ENCODE measurements around the gene RAMAC.

RAMAC gene

DNA sequence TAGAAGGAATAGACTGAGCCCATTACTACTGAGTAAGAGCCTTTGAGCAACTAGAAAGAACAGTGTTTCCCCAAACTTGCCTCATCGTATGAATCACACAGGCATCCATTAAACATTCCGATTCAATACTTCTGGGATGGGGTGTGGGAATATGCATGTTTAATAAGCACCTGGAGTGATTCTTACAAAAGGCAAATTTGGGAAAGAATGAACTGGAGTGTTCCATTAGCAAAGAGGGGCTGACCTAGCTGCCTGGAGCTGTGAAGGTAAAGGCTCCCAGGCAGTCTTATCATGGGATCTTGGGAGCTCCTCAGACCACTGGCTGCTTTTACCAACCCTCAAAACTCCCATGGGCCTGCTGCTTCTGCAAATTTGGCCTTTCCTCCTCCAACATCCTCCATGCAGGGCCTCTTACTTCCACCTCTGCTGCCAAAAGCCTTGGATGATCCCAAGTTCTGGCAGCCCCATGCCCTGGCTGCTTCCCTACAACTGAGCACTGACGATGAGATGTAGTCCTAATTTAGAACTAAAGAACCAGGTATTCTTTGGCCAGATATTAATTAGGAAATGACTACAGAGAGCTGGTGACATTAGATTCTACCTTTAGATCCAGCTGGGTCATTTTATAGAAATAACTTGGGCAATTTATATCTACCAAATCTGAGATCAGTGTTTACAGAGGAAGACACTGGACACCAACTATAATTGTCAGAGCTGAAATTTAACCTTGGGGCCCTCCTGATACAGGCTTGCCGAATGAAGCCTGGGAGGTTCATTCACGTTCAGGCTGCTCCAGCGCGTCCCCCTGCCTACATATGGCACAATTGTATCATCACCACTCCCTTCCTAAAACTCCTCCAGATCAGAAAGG lies 22.3 kb upstream of the RAMAC start:
- Histone ChIP-seq H3K36me3 (ENCODE audit: control insufficient read depth, low read length) (no peaks in the 10 kb centered on the region), H3K27ac (ENCODE audit: low read depth, low read length) (no peak overlapping the region), H3K4me2 (ENCODE audit: low read length) (no peak overlapping the region), H3K4me3 (ENCODE audit: low read length) (no peak overlapping the region), H3K79me2 (ENCODE audit: control insufficient read depth, low read length) (no peaks in the 10 kb centered on the region), H3K9me2 (replicated peaks; ENCODE audit: control insufficient read depth, low read length) (no peaks in the 10 kb centered on the region), H3K9me3 (ENCODE audit: control insufficient read depth, insufficient read depth, low read length) (no peaks in the 10 kb centered on the region), H3K4me1 (ENCODE audit: control insufficient read depth, low read length) (no peaks in the 10 kb centered on the region), H3K27me3 (ENCODE audit: control insufficient read depth, low read length) (no peaks in the 10 kb centered on the region), H4K20me1 (ENCODE audit: control insufficient read depth, insufficient read depth, low read depth, low read length) (no peaks in the 10 kb centered on the region), H3F3A (ENCODE audit: control insufficient read depth, insufficient read depth) (no peaks in the 10 kb centered on the region)
- TF ChIP-seq CTCF (IDR thresholded peaks at IDR 0.05; ENCODE audit: low read depth, low read length, poor library complexity, severe bottlenecking), result no peak

GRCh38 chr15:82964890-82965289 lies 21.1 kb upstream of the RAMAC start:
- no peaks in the 10 kb centered on the region for H3K4me1 ChIP-seq (ENCODE audit: control insufficient read depth, low read length)
- no peaks in the 10 kb centered on the region for H3K79me2 ChIP-seq (ENCODE audit: control insufficient read depth, low read length)
- H3F3A ChIP-seq (ENCODE audit: control insufficient read depth, insufficient read depth), result no peaks in the 10 kb centered on the region
- no peaks in the 10 kb centered on the region for H3K9me2 ChIP-seq (replicated peaks; ENCODE audit: control insufficient read depth, low read length)
- no peak overlapping the region for H3K4me3 ChIP-seq (ENCODE audit: low read length)
- H3K4me2 ChIP-seq (ENCODE audit: low read length), result no peak overlapping the region
- no peaks in the 10 kb centered on the region for H3K9me3 ChIP-seq (ENCODE audit: control insufficient read depth, insufficient read depth, low read length)
- TF ChIP-seq EZH2phosphoT487 (IDR thresholded peaks at IDR 0.05; ENCODE audit: borderline replicate concordance, low read length), result no peak
- TF ChIP-seq CTCF (IDR thresholded peaks at IDR 0.05; ENCODE audit: low read depth, low read length, poor library complexity, severe bottlenecking), result no peak
- no peak overlapping the region for H3K27ac ChIP-seq (ENCODE audit: low read depth, low read length)
- H3K27me3 ChIP-seq (ENCODE audit: control insufficient read depth, low read length), result 0 out of 2 replicates have a peak, but pooled peaks cover 4% of the 10 kb centered on the region
- H4K20me1 ChIP-seq (ENCODE audit: control insufficient read depth, insufficient read depth, low read depth, low read length), result no peaks in the 10 kb centered on the region
- H3K36me3 ChIP-seq (ENCODE audit: control insufficient read depth, low read length), result no peaks in the 10 kb centered on the region

- no peaks in the 10 kb centered on the region for H3K9me3 ChIP-seq (ENCODE audit: control insufficient read depth, insufficient read depth, low read length)
- H3F3A ChIP-seq (ENCODE audit: control insufficient read depth, insufficient read depth), result no peaks in the 10 kb centered on the region
- no peak overlapping the region for H3K27ac ChIP-seq (ENCODE audit: low read depth, low read length)
- 0 out of 2 replicates have a peak, but pooled peaks cover 4% of the 10 kb centered on the region for H3K27me3 ChIP-seq (ENCODE audit: control insufficient read depth, low read length)
- no peaks in the 10 kb centered on the region for H3K9me2 ChIP-seq (replicated peaks; ENCODE audit: control insufficient read depth, low read length)
- no peak overlapping the region for H3K4me2 ChIP-seq (ENCODE audit: low read length)
- H3K4me1 ChIP-seq (ENCODE audit: control insufficient read depth, low read length), result no peaks in the 10 kb centered on the region
- no peaks in the 10 kb centered on the region for H4K20me1 ChIP-seq (ENCODE audit: control insufficient read depth, insufficient read depth, low read depth, low read length)
- H3K4me3 ChIP-seq (ENCODE audit: low read length), result no peak overlapping the region
- H3K79me2 ChIP-seq (ENCODE audit: control insufficient read depth, low read length), result no peaks in the 10 kb centered on the region
- H3K36me3 ChIP-seq (ENCODE audit: control insufficient read depth, low read length), result no peaks in the 10 kb centered on the region
- TF ChIP-seq CTCF (IDR thresholded peaks at IDR 0.05; ENCODE audit: low read depth, low read length, poor library complexity, severe bottlenecking), result no peak
- TF ChIP-seq EZH2phosphoT487 (IDR thresholded peaks at IDR 0.05; ENCODE audit: borderline replicate concordance, low read length), result no peak
Observed at GRCh38 chr15:82966671-82967071, 19.3 kb upstream of the RAMAC start.

Data from DOHH2 (cell line).